CD4-positive, alpha-beta T cell treated with Interleukin-17A for 4 hours (primary cell): ENCODE data around the gene RETSAT.
A peak's percentile ranks its signal among the peaks of the same experiment; 100 is the strongest.
"Not testable (repeated sequence)": the region's sequence is repeated elsewhere in the genome, so short reads cannot be mapped to it uniquely, and the experiment has no call there.

Source experiments
- DNase-seq: peaks from one replicate; pipeline ENCODE4 v3.0.0-alpha.2; 2020; ENCODE audit warnings: mixed read lengths

The RETSAT gene

GRCh38 chr2:85329701-85330100 lies 24.6 kb downstream of the RETSAT start:
- not testable (repeated sequence) for DNase-seq

GRCh38 chr2:85329181-85329651 lies 25.1 kb downstream of the RETSAT start:
- no peak for DNase-seq

- peak; percentile 96 for DNase-seq
Measured at GRCh38 chr2:85327822-85328617, 26.3 kb downstream of the RETSAT start, which contains the start of gene TGOLN2. Gene TGOLN2 (minus strand): TSS chr2:85327989. CDS start chr2:85327962, 27 bp downstream.

GRCh38 chr2:85327160-85327821 lies 27.0 kb downstream of the RETSAT start:
- peak; percentile 69 for DNase-seq

GRCh38 chr2:85326406-85327159 lies 27.7 kb downstream of the RETSAT start:
- DNase-seq, result peak; percentile 58

GRCh38 chr2:85325466-85325811 lies 28.9 kb downstream of the RETSAT start:
- no peak for DNase-seq

- DNase-seq, result no peak
Measured at GRCh38 chr2:85324639-85325465, 29.5 kb downstream of the RETSAT start.

- not testable (repeated sequence) for DNase-seq
Measured at GRCh38 chr2:85323988-85324367, 30.4 kb downstream of the RETSAT start.

- no peak for DNase-seq
Measured at GRCh38 chr2:85323351-85323987, 30.9 kb downstream of the RETSAT start.

GRCh38 chr2:85319796-85320195 lies 34.5 kb downstream of the RETSAT start:
- DNase-seq, result no peak

- peak; percentile 11 for DNase-seq
Measured at GRCh38 chr2:85318222-85319074, 35.9 kb downstream of the RETSAT start.

GRCh38 chr2:85315921-85316320 lies 38.4 kb downstream of the RETSAT start:
- DNase-seq, result not testable (repeated sequence)

GRCh38 chr2:85314884-85315242 lies 39.5 kb downstream of the RETSAT start:
- no peak for DNase-seq

GRCh38 chr2:85312404-85312803 lies 41.9 kb downstream of the RETSAT start:
- DNase-seq, result no peak

- no peak for DNase-seq
Measured at GRCh38 chr2:85310330-85310729, 44.0 kb downstream of the RETSAT start.

- peak; percentile 44 for DNase-seq
Measured at GRCh38 chr2:85309699-85310321, 44.5 kb downstream of the RETSAT start.

GRCh38 chr2:85308896-85309555 lies 45.3 kb downstream of the RETSAT start:
- peak; percentile 25 for DNase-seq

- DNase-seq, result no peak
Measured at GRCh38 chr2:85308201-85308600, 46.1 kb downstream of the RETSAT start.

GRCh38 chr2:85307527-85307897 lies 46.8 kb downstream of the RETSAT start:
- DNase-seq, result no peak
